Neural cell (in vitro differentiated cells): ENCODE results near the gene IFNL4. TPM values are rescaled to one million over a fixed set of nuclear protein-coding genes. Genes with fewer than 3 reads are reported as not detected.

Experiments used
- H2AFZ ChIP-seq: fragments of 200-600, 300-800 bp; sonication (generic), shearing (Covaris generic); 2 replicates; pipeline ENCODE4 v1.6.0; 2014; ENCODE audit warnings: low read depth, mild to moderate bottlenecking, antibody characterized with exemption, low read length, moderate library complexity
- H3F3A ChIP-seq: fragments of 200-600 bp; shearing (Covaris generic); 2 replicates; pipeline ENCODE4 v1.6.1; 2016; ENCODE audit warnings: mild to moderate bottlenecking, moderate library complexity, mixed read lengths, antibody characterized with exemption, low read length; ENCODE audit not compliant: insufficient read depth, poor library complexity, severe bottlenecking
- H3K27ac ChIP-seq: fragments of 200-600, 300-800 bp; sonication (generic), shearing (Covaris generic); 2 replicates; pipeline ENCODE4 v1.5.1; 2014; ENCODE audit warnings: mild to moderate bottlenecking, low read length, moderate library complexity
- H3K27me3 ChIP-seq: fragments of 300-800, 200-600 bp; sonication (generic), shearing (Covaris generic); 2 replicates; pipeline ENCODE4 v1.6.0; 2014; ENCODE audit warnings: mild to moderate bottlenecking, low read depth, low read length, moderate library complexity; ENCODE audit not compliant: insufficient read depth
- H3K36me3 ChIP-seq: fragments of 300-800, 200-600 bp; sonication (generic), shearing (Covaris generic); 2 replicates; pipeline ENCODE4 v1.5.1; 2014; ENCODE audit warnings: mild to moderate bottlenecking, antibody characterized with exemption, low read length, moderate library complexity; ENCODE audit not compliant: insufficient read depth
- H3K4me2 ChIP-seq: fragments of 300-800, 200-600 bp; sonication (generic), shearing (Covaris generic); 2 replicates; pipeline ENCODE4 v1.6.0; 2014; ENCODE audit warnings: mild to moderate bottlenecking, low read length
- H3K4me3 ChIP-seq: fragments of 300-800, 200-600 bp; sonication (generic), shearing (Covaris generic); 2 replicates; pipeline ENCODE4 v1.5.1; 2014; ENCODE audit warnings: mild to moderate bottlenecking, low read length, moderate library complexity
- H3K79me2 ChIP-seq: fragments of 200-600 bp; shearing (Covaris generic); replicated peaks from 2 replicates; pipeline ENCODE4 v1.6.0; 2014; ENCODE audit warnings: mild to moderate bottlenecking, low read length, moderate library complexity; ENCODE audit not compliant: insufficient read depth
- H3K9ac ChIP-seq: fragments of 300-800, 200-600 bp; sonication (generic), shearing (Covaris generic); 2 replicates; pipeline ENCODE4 v1.6.1; 2016; ENCODE audit warnings: mild to moderate bottlenecking, low read length, mixed read lengths
- H3K9me2 ChIP-seq: fragments of 200-600 bp; shearing (Covaris generic); 2 replicates; pipeline ENCODE4 v1.6.1; 2016; ENCODE audit warnings: mild to moderate bottlenecking, low read length, mixed read lengths; ENCODE audit not compliant: insufficient read depth
- H3K9me3 ChIP-seq: fragments of 200-600, 300-800 bp; sonication (generic), shearing (Covaris generic); 2 replicates; pipeline ENCODE4 v1.6.1; 2016; ENCODE audit warnings: mild to moderate bottlenecking, mixed run types, low read length, moderate library complexity, mixed read lengths
- H4K20me1 ChIP-seq: fragments of 200-600 bp; shearing (Covaris generic); 2 replicates; pipeline ENCODE4 v1.6.1; 2016; ENCODE audit warnings: mild to moderate bottlenecking, mixed run types; ENCODE audit not compliant: insufficient read depth
- EP300 ChIP-seq: fragments of 450-650 bp; conservative IDR thresholded peaks from 2 replicates; pipeline ENCODE4 v1.6.1; 2014; ENCODE audit warnings: antibody characterized with exemption, mild to moderate bottlenecking, moderate library complexity; ENCODE audit not compliant: poor library complexity, severe bottlenecking
- EZH2 ChIP-seq: fragments of 200-600, 300-800 bp; shearing (Covaris generic), sonication (generic); IDR thresholded peaks from 2 replicates; pipeline ENCODE4 v1.6.1; 2014; ENCODE audit warnings: antibody characterized with exemption, low read length, borderline replicate concordance, mild to moderate bottlenecking; ENCODE audit not compliant: insufficient read depth, poor library complexity, severe bottlenecking
- MXI1 ChIP-seq: fragments of 450-650 bp; conservative IDR thresholded peaks from 2 replicates; pipeline ENCODE4 v1.6.1; 2014; ENCODE audit warnings: antibody characterized with exemption, mild to moderate bottlenecking; ENCODE audit not compliant: poor library complexity, severe bottlenecking
- POLR2AphosphoS5 ChIP-seq: IDR thresholded peaks from 2 replicates; pipeline ENCODE4 v1.6.1; 2012
- RAD21 ChIP-seq: fragments of 450-650 bp; conservative IDR thresholded peaks from 2 replicates; pipeline ENCODE4 v1.6.1; 2014; ENCODE audit warnings: antibody characterized with exemption, mild to moderate bottlenecking, moderate library complexity
- SMC3 ChIP-seq: fragments of 450-650 bp; conservative IDR thresholded peaks from 2 replicates; pipeline ENCODE4 v1.6.1; 2014; ENCODE audit warnings: antibody characterized with exemption, mild to moderate bottlenecking, moderate library complexity; ENCODE audit not compliant: poor library complexity
- TAF1 ChIP-seq: IDR thresholded peaks from 2 replicates; pipeline ENCODE4 v1.6.1; 2012; ENCODE audit warnings: low read depth
- polyA plus RNA-seq: library from polyadenylated mRNA; depleted of rRNA; stranded (reverse); fragments of >200 nt; gene quantifications from 2 replicates; pipeline ENCODE4 v1.2.3, GENCODE V29; 2014
- TF ChIP-seq, protein P1 (sequence below): fragments of 450-650 bp; IDR thresholded peaks from 2 replicates; pipeline ENCODE4 v1.5.1; 2014; ENCODE audit warnings: antibody characterized with exemption, mild to moderate bottlenecking, moderate library complexity; ENCODE audit not compliant: poor library complexity, severe bottlenecking
- TF ChIP-seq, protein P2 (sequence below): IDR thresholded peaks from 2 replicates; pipeline ENCODE4 v1.6.1; 2012; ENCODE audit warnings: borderline replicate concordance

Gene IFNL4
- polyA plus RNA-seq, 1 donor from 2014 or later, result not detected

DNA sequence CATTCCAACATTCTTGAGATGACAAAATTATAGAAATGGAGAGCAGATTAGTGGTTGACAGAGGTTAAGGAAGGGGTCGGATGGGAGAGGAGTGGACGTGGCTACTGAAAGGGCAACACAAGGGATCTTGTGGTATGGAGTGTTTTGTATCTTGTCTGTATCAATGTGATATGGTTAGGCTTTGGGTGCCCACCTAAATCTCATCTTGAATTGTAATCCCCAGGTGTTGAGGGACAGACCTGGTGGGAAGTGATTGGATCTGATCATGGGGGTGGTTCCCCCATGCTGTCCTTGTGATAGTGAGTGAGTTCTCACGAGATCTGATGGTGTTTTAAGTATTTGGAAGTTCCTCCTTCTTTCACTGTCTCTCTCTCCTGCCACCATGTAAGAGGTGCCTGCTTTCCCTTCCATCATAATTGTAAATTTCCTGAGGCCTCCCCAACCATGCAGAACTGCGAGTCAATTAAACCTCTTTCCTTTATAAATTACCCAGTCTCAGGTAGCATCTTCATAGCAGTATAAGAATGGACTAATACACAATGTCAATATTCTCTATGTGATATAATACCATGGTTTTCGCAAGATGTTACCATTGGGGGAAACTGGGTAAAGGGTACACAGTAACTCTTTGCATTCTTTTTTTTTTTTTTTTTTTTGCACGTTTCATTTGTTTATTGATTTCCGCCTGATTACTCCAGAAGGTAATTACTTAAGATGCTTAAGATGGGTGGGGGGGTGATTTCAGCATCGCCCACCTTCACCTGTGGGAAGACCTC is 4.9 kb upstream of the IFNL4 start:
- TF ChIP-seq MXI1 (no peak), EP300 (no peak)
- Histone ChIP-seq H3K9me2 (no peaks in the 10 kb centered on the region), H3K27ac (no peak overlapping the region), H3K9me3 (no peaks in the 10 kb centered on the region), H3K36me3 (no peaks in the 10 kb centered on the region), H3K27me3 (peaks cover 12% of the 10 kb centered on the region), H4K20me1 (no peaks in the 10 kb centered on the region), H3K4me3 (no peak overlapping the region), H3K9ac (no peak overlapping the region), H3K79me2 (no peaks in the 10 kb centered on the region), H3K4me2 (no peak overlapping the region), H3F3A (no peaks in the 10 kb centered on the region), H2AFZ (no peak overlapping the region)

DNA sequence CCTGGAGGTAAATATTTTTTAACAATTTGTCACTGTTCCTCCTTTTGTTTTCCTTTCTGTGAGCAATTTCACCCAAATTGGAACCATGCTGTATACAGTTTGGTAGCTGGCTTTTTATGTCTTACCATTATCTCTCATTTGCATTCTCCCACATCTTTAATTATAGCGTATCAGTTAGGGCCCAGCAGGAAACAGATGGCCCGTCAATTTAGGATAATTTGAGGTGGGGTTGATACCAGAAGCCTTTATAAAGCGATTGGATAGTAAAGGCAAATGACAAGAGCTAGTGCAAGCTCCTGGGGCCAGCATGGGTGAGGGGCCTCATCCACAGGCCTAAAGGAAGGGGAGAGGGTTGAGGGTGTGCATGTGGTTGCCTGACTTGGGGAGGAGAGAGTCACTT is 3.8 kb upstream of the IFNL4 start:
- Histone ChIP-seq H3F3A (no peaks in the 10 kb centered on the region), H4K20me1 (no peaks in the 10 kb centered on the region), H3K79me2 (no peaks in the 10 kb centered on the region), H3K9ac (no peak overlapping the region), H2AFZ (no peak overlapping the region), H3K4me2 (no peak overlapping the region), H3K27ac (no peak overlapping the region), H3K27me3 (peaks cover 22% of the 10 kb centered on the region), H3K9me3 (no peaks in the 10 kb centered on the region), H3K36me3 (no peaks in the 10 kb centered on the region), H3K4me3 (no peak overlapping the region), H3K9me2 (no peaks in the 10 kb centered on the region)
- TF ChIP-seq, protein P1, sequence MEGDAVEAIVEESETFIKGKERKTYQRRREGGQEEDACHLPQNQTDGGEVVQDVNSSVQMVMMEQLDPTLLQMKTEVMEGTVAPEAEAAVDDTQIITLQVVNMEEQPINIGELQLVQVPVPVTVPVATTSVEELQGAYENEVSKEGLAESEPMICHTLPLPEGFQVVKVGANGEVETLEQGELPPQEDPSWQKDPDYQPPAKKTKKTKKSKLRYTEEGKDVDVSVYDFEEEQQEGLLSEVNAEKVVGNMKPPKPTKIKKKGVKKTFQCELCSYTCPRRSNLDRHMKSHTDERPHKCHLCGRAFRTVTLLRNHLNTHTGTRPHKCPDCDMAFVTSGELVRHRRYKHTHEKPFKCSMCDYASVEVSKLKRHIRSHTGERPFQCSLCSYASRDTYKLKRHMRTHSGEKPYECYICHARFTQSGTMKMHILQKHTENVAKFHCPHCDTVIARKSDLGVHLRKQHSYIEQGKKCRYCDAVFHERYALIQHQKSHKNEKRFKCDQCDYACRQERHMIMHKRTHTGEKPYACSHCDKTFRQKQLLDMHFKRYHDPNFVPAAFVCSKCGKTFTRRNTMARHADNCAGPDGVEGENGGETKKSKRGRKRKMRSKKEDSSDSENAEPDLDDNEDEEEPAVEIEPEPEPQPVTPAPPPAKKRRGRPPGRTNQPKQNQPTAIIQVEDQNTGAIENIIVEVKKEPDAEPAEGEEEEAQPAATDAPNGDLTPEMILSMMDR, result no peak
- TF ChIP-seq EZH2 (no peak), SMC3 (no peak), EP300 (no peak), RAD21 (no peak), TAF1 (no peak), MXI1 (no peak)
- TF ChIP-seq, protein P2, sequence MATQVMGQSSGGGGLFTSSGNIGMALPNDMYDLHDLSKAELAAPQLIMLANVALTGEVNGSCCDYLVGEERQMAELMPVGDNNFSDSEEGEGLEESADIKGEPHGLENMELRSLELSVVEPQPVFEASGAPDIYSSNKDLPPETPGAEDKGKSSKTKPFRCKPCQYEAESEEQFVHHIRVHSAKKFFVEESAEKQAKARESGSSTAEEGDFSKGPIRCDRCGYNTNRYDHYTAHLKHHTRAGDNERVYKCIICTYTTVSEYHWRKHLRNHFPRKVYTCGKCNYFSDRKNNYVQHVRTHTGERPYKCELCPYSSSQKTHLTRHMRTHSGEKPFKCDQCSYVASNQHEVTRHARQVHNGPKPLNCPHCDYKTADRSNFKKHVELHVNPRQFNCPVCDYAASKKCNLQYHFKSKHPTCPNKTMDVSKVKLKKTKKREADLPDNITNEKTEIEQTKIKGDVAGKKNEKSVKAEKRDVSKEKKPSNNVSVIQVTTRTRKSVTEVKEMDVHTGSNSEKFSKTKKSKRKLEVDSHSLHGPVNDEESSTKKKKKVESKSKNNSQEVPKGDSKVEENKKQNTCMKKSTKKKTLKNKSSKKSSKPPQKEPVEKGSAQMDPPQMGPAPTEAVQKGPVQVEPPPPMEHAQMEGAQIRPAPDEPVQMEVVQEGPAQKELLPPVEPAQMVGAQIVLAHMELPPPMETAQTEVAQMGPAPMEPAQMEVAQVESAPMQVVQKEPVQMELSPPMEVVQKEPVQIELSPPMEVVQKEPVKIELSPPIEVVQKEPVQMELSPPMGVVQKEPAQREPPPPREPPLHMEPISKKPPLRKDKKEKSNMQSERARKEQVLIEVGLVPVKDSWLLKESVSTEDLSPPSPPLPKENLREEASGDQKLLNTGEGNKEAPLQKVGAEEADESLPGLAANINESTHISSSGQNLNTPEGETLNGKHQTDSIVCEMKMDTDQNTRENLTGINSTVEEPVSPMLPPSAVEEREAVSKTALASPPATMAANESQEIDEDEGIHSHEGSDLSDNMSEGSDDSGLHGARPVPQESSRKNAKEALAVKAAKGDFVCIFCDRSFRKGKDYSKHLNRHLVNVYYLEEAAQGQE, result no peak

DNA sequence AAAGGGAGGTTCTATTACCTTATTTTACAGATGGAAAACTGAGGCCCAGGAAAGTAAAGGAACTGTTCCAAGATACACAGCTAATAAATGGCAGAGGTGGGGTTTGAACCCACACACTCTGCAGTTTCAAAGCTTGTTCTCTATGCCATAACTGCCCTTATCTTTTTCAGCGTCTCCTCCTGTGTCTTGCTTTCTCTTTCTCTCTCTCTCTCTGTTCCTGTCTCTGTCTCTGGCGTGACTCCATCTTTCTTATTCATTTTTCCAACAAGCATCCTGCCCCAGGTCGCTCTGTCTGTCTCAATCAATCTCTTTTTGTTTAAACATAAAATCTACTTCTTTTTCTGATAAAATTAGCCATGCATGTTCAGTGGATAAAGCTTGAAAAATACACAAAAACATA is 3.2 kb upstream of the IFNL4 start:
- Histone ChIP-seq H3K9ac (no peak overlapping the region), H3K36me3 (no peaks in the 10 kb centered on the region), H3K4me3 (no peak overlapping the region), H3K9me2 (no peaks in the 10 kb centered on the region), H3K79me2 (no peaks in the 10 kb centered on the region), H4K20me1 (no peaks in the 10 kb centered on the region), H3K27me3 (peaks cover 28% of the 10 kb centered on the region), H3K27ac (no peak overlapping the region), H2AFZ (no peak overlapping the region), H3F3A (no peaks in the 10 kb centered on the region), H3K9me3 (no peaks in the 10 kb centered on the region), H3K4me2 (no peak overlapping the region)
- TF ChIP-seq, protein P1, result no peak
- TF ChIP-seq EZH2 (no peak), MXI1 (no peak), EP300 (no peak), RAD21 (no peak), SMC3 (no peak), POLR2AphosphoS5 (no peak), TAF1 (no peak)
- TF ChIP-seq, protein P2, result no peak
